T1000 (cell line): ENCODE measurements around the gene KIAA0319L.
A peak's percentile ranks its signal among the peaks of the same experiment; 100 is the strongest.

Experiments used
- DNase-seq: peaks from one replicate; lab custom pipeline; 2025; ENCODE audit warnings: mixed read lengths; lab: John Stamatoyannopoulos, UW

Gene KIAA0319L

GRCh38 chr1:35536556-35537162 is 20.5 kb downstream of the KIAA0319L start:
- no peak for DNase-seq

- DNase-seq = no peak
Observed at GRCh38 chr1:35535243-35535642, 22.0 kb downstream of the KIAA0319L start.

GRCh38 chr1:35533586-35533985 is 23.6 kb downstream of the KIAA0319L start:
- no peak for DNase-seq

GRCh38 chr1:35532497-35533223 is 24.5 kb downstream of the KIAA0319L start:
- no peak for DNase-seq

GRCh38 chr1:35531368-35531767 is 25.8 kb downstream of the KIAA0319L start:
- DNase-seq = no peak

- no peak for DNase-seq
Observed at GRCh38 chr1:35530946-35531345, 26.3 kb downstream of the KIAA0319L start.

- no peak for DNase-seq
Observed at GRCh38 chr1:35530168-35530567, 27.0 kb downstream of the KIAA0319L start.

GRCh38 chr1:35524106-35524505 is 33.1 kb downstream of the KIAA0319L start:
- no peak for DNase-seq

- DNase-seq = no peak
Observed at GRCh38 chr1:35519432-35519831, 37.8 kb downstream of the KIAA0319L start.

GRCh38 chr1:35518183-35518582 is 39.0 kb downstream of the KIAA0319L start:
- no peak for DNase-seq

GRCh38 chr1:35511305-35511704 is 45.9 kb downstream of the KIAA0319L start:
- no peak for DNase-seq

- DNase-seq = no peak
Observed at GRCh38 chr1:35509558-35509957, 47.6 kb downstream of the KIAA0319L start.

GRCh38 chr1:35507947-35508346 is 49.3 kb downstream of the KIAA0319L start:
- no peak for DNase-seq

GRCh38 chr1:35506960-35507912 is 50.0 kb downstream of the KIAA0319L start:
- no peak for DNase-seq

GRCh38 chr1:35505911-35506798 is 51.0 kb downstream of the KIAA0319L start:
- DNase-seq = peak; percentile 79

- DNase-seq = no peak
Observed at GRCh38 chr1:35502242-35502641, 55.0 kb downstream of the KIAA0319L start.

- DNase-seq = no peak
Observed at GRCh38 chr1:35500439-35500838, 56.8 kb downstream of the KIAA0319L start.

GRCh38 chr1:35499652-35500176 is 57.5 kb downstream of the KIAA0319L start:
- no peak for DNase-seq

GRCh38 chr1:35499231-35499630 is 58.0 kb downstream of the KIAA0319L start:
- DNase-seq = no peak

GRCh38 chr1:35497571-35497970 is 59.6 kb downstream of the KIAA0319L start:
- no peak for DNase-seq

- DNase-seq = no peak
Observed at GRCh38 chr1:35490250-35490649, 67.0 kb downstream of the KIAA0319L start.
